ENCODE results near the gene TLE6. TPM values are rescaled to one million over a fixed set of nuclear protein-coding genes. Genes with fewer than 3 reads are reported as not detected.
A peak's percentile ranks its signal among the peaks of the same experiment; 100 is the strongest.
"Not testable (repeated sequence)": the region's sequence is repeated elsewhere in the genome, so short reads cannot be mapped to it uniquely, and the experiment has no call there.

Gene TLE6
- total RNA-seq: not detected

GRCh38 chr19:2977001-2977745 lies at the start of gene TLE6:
Gene TLE6 (plus strand): TSS chr19:2977564. CDS start chr19:2978234, 670 bp downstream.
- DNase-seq: peak; percentile 89

- DNase-seq: no peak
Observed at GRCh38 chr19:2933490-2933910, 43.9 kb upstream of the TLE6 start.

- DNase-seq: not testable (repeated sequence)
Observed at GRCh38 chr19:2935863-2936262, 41.5 kb upstream of the TLE6 start.

- no peak for DNase-seq
Observed at GRCh38 chr19:2942928-2943640, 34.3 kb upstream of the TLE6 start.

- no peak for DNase-seq
Observed at GRCh38 chr19:2944403-2944774, 33.0 kb upstream of the TLE6 start.

- peak; percentile 99 for DNase-seq
Observed at GRCh38 chr19:2944775-2945574, 32.4 kb upstream of the TLE6 start, which contains the start of gene ZNF77. Gene ZNF77 (minus strand): TSS chr19:2944971. CDS start chr19:2944840, 131 bp downstream.

- no peak for DNase-seq
Observed at GRCh38 chr19:2945575-2946184, 31.7 kb upstream of the TLE6 start.

GRCh38 chr19:2949939-2950285 lies 27.5 kb upstream of the TLE6 start:
- DNase-seq: no peak

- peak; percentile 100 for DNase-seq
Observed at GRCh38 chr19:2950286-2951124, 26.9 kb upstream of the TLE6 start.

GRCh38 chr19:2952953-2953481 lies 24.3 kb upstream of the TLE6 start:
- no peak for DNase-seq

GRCh38 chr19:2957160-2957559 lies 20.2 kb upstream of the TLE6 start:
- no peak for DNase-seq

GRCh38 chr19:2960120-2960519 lies 17.2 kb upstream of the TLE6 start:
- no peak for DNase-seq

GRCh38 chr19:2962018-2962670 lies 15.2 kb upstream of the TLE6 start:
- peak; percentile 48 for DNase-seq

- DNase-seq: no peak
Observed at GRCh38 chr19:2963122-2963521, 14.2 kb upstream of the TLE6 start.

GRCh38 chr19:2963631-2964030 lies 13.7 kb upstream of the TLE6 start:
- DNase-seq: not testable (repeated sequence)

- DNase-seq: no peak
Observed at GRCh38 chr19:2964874-2965273, 12.5 kb upstream of the TLE6 start.

- no peak for DNase-seq
Observed at GRCh38 chr19:2967972-2968371, 9.4 kb upstream of the TLE6 start.

GRCh38 chr19:2969104-2969504 lies 8.3 kb upstream of the TLE6 start:
- DNase-seq: no peak

- DNase-seq: no peak
Observed at GRCh38 chr19:2970201-2970835, 7.0 kb upstream of the TLE6 start.

GRCh38 chr19:2973229-2973628 lies 4.1 kb upstream of the TLE6 start:
- DNase-seq: no peak

All from effector CD4-positive, alpha-beta T cell (primary cell).